IPS-20b (cell line): Measurements from ENCODE around the gene SEPTIN5.

Experiments used
- H3K27ac ChIP-seq: one replicate; pipeline ENCODE4 v1.5.1; 2013; ENCODE audit warnings: low read length
- H3K27me3 ChIP-seq: 2 replicates; pipeline ENCODE4 v1.6.1; 2013; ENCODE audit warnings: mild to moderate bottlenecking, low read length, inconsistent platforms; ENCODE audit not compliant: insufficient read depth
- H3K36me3 ChIP-seq: 2 replicates; pipeline ENCODE4 v1.6.1; 2013; ENCODE audit warnings: low read depth, mild to moderate bottlenecking, inconsistent platforms, low read length, moderate library complexity; ENCODE audit not compliant: insufficient read depth
- H3K4me1 ChIP-seq: 2 replicates; pipeline ENCODE4 v1.6.1; 2013; ENCODE audit warnings: mild to moderate bottlenecking, control low read depth, inconsistent platforms, low read length, moderate library complexity; ENCODE audit not compliant: insufficient read depth
- H3K4me3 ChIP-seq: 2 replicates; pipeline ENCODE4 v1.5.1; 2013; ENCODE audit warnings: mild to moderate bottlenecking, low read length, inconsistent platforms
- H3K9ac ChIP-seq: 2 replicates; pipeline ENCODE4 v1.6.1; 2013; ENCODE audit warnings: low read depth, mild to moderate bottlenecking, inconsistent platforms, low read length, moderate library complexity
- H3K9me3 ChIP-seq: 2 replicates; pipeline ENCODE4 v1.6.1; 2013; ENCODE audit warnings: mild to moderate bottlenecking, low read depth, low read length, inconsistent platforms; ENCODE audit not compliant: insufficient read depth

Gene SEPTIN5

GRCh38 chr22:19719488-19720021, 5.3 kb downstream of the SEPTIN5 start:
- Histone ChIP-seq H3K27me3 (peaks cover 99% of the 10 kb centered on the region), H3K27ac (no peak overlapping the region), H3K4me3 (no peak overlapping the region), H3K9me3 (no peaks in the 10 kb centered on the region), H3K9ac (no peak overlapping the region), H3K4me1 (no peaks in the 10 kb centered on the region), H3K36me3 (no peaks in the 10 kb centered on the region)

- no peaks in the 10 kb centered on the region for H3K4me1 ChIP-seq
- no peak overlapping the region for H3K27ac ChIP-seq
- H3K9ac ChIP-seq, result no peak overlapping the region
- no peak overlapping the region for H3K4me3 ChIP-seq
- H3K27me3 ChIP-seq, result peaks cover 99% of the 10 kb centered on the region
- H3K9me3 ChIP-seq, result no peaks in the 10 kb centered on the region
- H3K36me3 ChIP-seq, result no peaks in the 10 kb centered on the region
Observed at GRCh38 chr22:19720150-19720827, 6.0 kb downstream of the SEPTIN5 start.

- Histone ChIP-seq H3K27me3 (peaks cover 99% of the 10 kb centered on the region), H3K36me3 (no peaks in the 10 kb centered on the region), H3K9me3 (no peaks in the 10 kb centered on the region), H3K27ac (no peak overlapping the region), H3K9ac (no peak overlapping the region), H3K4me3 (no peak overlapping the region), H3K4me1 (no peaks in the 10 kb centered on the region)
Observed at GRCh38 chr22:19720999-19721329, 6.7 kb downstream of the SEPTIN5 start.

- no peaks in the 10 kb centered on the region for H3K9me3 ChIP-seq
- no peak overlapping the region for H3K27ac ChIP-seq
- peaks cover 99% of the 10 kb centered on the region for H3K27me3 ChIP-seq
- no peaks in the 10 kb centered on the region for H3K4me1 ChIP-seq
- peak overlapping the region; percentile 42; the same call in 1 of the 2 replicates for H3K4me3 ChIP-seq
- no peaks in the 10 kb centered on the region for H3K36me3 ChIP-seq
- no peak overlapping the region for H3K9ac ChIP-seq
Observed at GRCh38 chr22:19721330-19722177, 7.3 kb downstream of the SEPTIN5 start.

- peaks cover 100% of the 10 kb centered on the region for H3K27me3 ChIP-seq
- no peak overlapping the region for H3K9ac ChIP-seq
- H3K27ac ChIP-seq, result no peak overlapping the region
- no peaks in the 10 kb centered on the region for H3K36me3 ChIP-seq
- H3K4me3 ChIP-seq, result peak overlapping the region; percentile 45; the same call in 1 of the 2 replicates
- H3K9me3 ChIP-seq, result no peaks in the 10 kb centered on the region
- H3K4me1 ChIP-seq, result no peaks in the 10 kb centered on the region
Observed at GRCh38 chr22:19722178-19722981, 8.1 kb downstream of the SEPTIN5 start.

- Histone ChIP-seq H3K27me3 (peaks cover 100% of the 10 kb centered on the region), H3K9me3 (no peaks in the 10 kb centered on the region), H3K27ac (no peak overlapping the region), H3K4me1 (no peaks in the 10 kb centered on the region), H3K9ac (no peak overlapping the region), H3K36me3 (no peaks in the 10 kb centered on the region), H3K4me3 (peak overlapping the region; percentile 45; the same call in 1 of the 2 replicates)
Observed at GRCh38 chr22:19722982-19723231, 8.6 kb downstream of the SEPTIN5 start.

GRCh38 chr22:19723232-19723982, 9.1 kb downstream of the SEPTIN5 start, which contains the start of gene GP1BB:
Gene GP1BB (plus strand): TSS chr22:19723539. CDS start chr22:19723570, 31 bp downstream.
- Histone ChIP-seq H3K36me3 (no peaks in the 10 kb centered on the region), H3K27ac (no peak within 1 kb of the TSS), H3K4me3 (peak within 1 kb of the TSS; percentile 45; the same call in 1 of the 2 replicates), H3K9me3 (no peaks in the 10 kb centered on the region), H3K27me3 (peaks cover 100% of the 10 kb centered on the region), H3K4me1 (no peaks in the 10 kb centered on the region), H3K9ac (no peak within 1 kb of the TSS)

GRCh38 chr22:19723983-19724827, 9.9 kb downstream of the SEPTIN5 start:
- H3K4me1 ChIP-seq, result no peaks in the 10 kb centered on the region
- H3K9ac ChIP-seq, result no peak overlapping the region
- H3K27ac ChIP-seq, result no peak overlapping the region
- peaks cover 100% of the 10 kb centered on the region for H3K27me3 ChIP-seq
- H3K9me3 ChIP-seq, result no peaks in the 10 kb centered on the region
- H3K36me3 ChIP-seq, result no peaks in the 10 kb centered on the region
- peak overlapping the region; percentile 45; the same call in 1 of the 2 replicates for H3K4me3 ChIP-seq

GRCh38 chr22:19724927-19725661, 10.8 kb downstream of the SEPTIN5 start:
- H3K4me1 ChIP-seq, result no peaks in the 10 kb centered on the region
- no peaks in the 10 kb centered on the region for H3K36me3 ChIP-seq
- peaks cover 100% of the 10 kb centered on the region for H3K27me3 ChIP-seq
- no peak overlapping the region for H3K27ac ChIP-seq
- no peaks in the 10 kb centered on the region for H3K9me3 ChIP-seq
- no peak overlapping the region for H3K4me3 ChIP-seq
- H3K9ac ChIP-seq, result no peak overlapping the region
